CD4-positive, alpha-beta T cell treated with Interleukin-21 for 1 hour (primary cell): ENCODE measurements around the gene ZNF417.
A peak's percentile ranks its signal among the peaks of the same experiment; 100 is the strongest.
"Not testable (repeated sequence)": the region's sequence is repeated elsewhere in the genome, so short reads cannot be mapped to it uniquely, and the experiment has no call there.

ENCODE experiments used
- DNase-seq: peaks from one replicate; pipeline ENCODE4 v3.0.0-alpha.2; 2020

Gene ZNF417

GRCh38 chr19:57916168-57916995 is at the start of gene ZNF417:
Gene ZNF417, minus strand, starts transcription at chr19:57916592. Its CDS starts 181 bp downstream, at chr19:57916411.
- peak; percentile 94 for DNase-seq

GRCh38 chr19:57964761-57965160 is 48.4 kb upstream of the ZNF417 start:
- no peak for DNase-seq

GRCh38 chr19:57961785-57962184 is 45.4 kb upstream of the ZNF417 start:
- DNase-seq: no peak

GRCh38 chr19:57954996-57955395 is 38.6 kb upstream of the ZNF417 start:
- no peak for DNase-seq

GRCh38 chr19:57949702-57950101 is 33.3 kb upstream of the ZNF417 start:
- no peak for DNase-seq

GRCh38 chr19:57949296-57949695 is 32.9 kb upstream of the ZNF417 start:
- DNase-seq: no peak

- DNase-seq: peak; percentile 92
Measured at GRCh38 chr19:57947419-57948134, 31.2 kb upstream of the ZNF417 start, which contains the start of gene ZNF256. Gene ZNF256, minus strand, starts transcription at chr19:57947706. Its CDS starts 232 bp downstream, at chr19:57947474.

- no peak for DNase-seq
Measured at GRCh38 chr19:57947088-57947418, 30.7 kb upstream of the ZNF417 start.

- DNase-seq: no peak
Measured at GRCh38 chr19:57946316-57946715, 29.9 kb upstream of the ZNF417 start.

GRCh38 chr19:57941593-57941992 is 25.2 kb upstream of the ZNF417 start:
- DNase-seq: no peak

- DNase-seq: no peak
Measured at GRCh38 chr19:57935731-57936130, 19.3 kb upstream of the ZNF417 start.

GRCh38 chr19:57934820-57935665 is 18.7 kb upstream of the ZNF417 start, which contains the start of gene ZNF418:
Gene ZNF418, minus strand, starts transcription at chr19:57935402. Its CDS starts 1,580 bp downstream, at chr19:57933822.
- peak; percentile 70 for DNase-seq

- DNase-seq: no peak
Measured at GRCh38 chr19:57927587-57927986, 11.2 kb upstream of the ZNF417 start.

- DNase-seq: no peak
Measured at GRCh38 chr19:57914531-57914930, 1.9 kb downstream of the ZNF417 start.

- no peak for DNase-seq
Measured at GRCh38 chr19:57907394-57907793, 9.0 kb downstream of the ZNF417 start.

GRCh38 chr19:57905258-57905657 is 11.1 kb downstream of the ZNF417 start:
- DNase-seq: no peak

- no peak for DNase-seq
Measured at GRCh38 chr19:57903618-57904184, 12.7 kb downstream of the ZNF417 start.

- DNase-seq: no peak
Measured at GRCh38 chr19:57900311-57900710, 16.1 kb downstream of the ZNF417 start.

- DNase-seq: not testable (repeated sequence)
Measured at GRCh38 chr19:57890706-57891105, 25.7 kb downstream of the ZNF417 start.

GRCh38 chr19:57888560-57889231 is 27.7 kb downstream of the ZNF417 start, which contains the start of gene ZNF814:
Gene ZNF814, minus strand, starts transcription at chr19:57889037. Its CDS starts 235 bp downstream, at chr19:57888802.
- peak; percentile 90 for DNase-seq

- no peak for DNase-seq
Measured at GRCh38 chr19:57888107-57888559, 28.3 kb downstream of the ZNF417 start.
